NCI-H1694 (cell line): ENCODE measurements around the gene PRR32.
A peak's percentile ranks its signal among the peaks of the same experiment; 100 is the strongest.
"Not testable (repeated sequence)": the region's sequence is repeated elsewhere in the genome, so short reads cannot be mapped to it uniquely, and the experiment has no call there.

Experiments used
- DNase-seq: peaks from one replicate; lab custom pipeline; 2025; lab: John Stamatoyannopoulos, UW

PRR32 gene

GRCh38 chrX:126819429-126819828 is at the start of gene PRR32:
PRR32 (plus strand) TSS chrX:126819729; CDS start chrX:126819844, 115 bp downstream.
- no peak for DNase-seq

- DNase-seq = peak; percentile 44
Observed at GRCh38 chrX:126770179-126770578, 49.4 kb upstream of the PRR32 start.

GRCh38 chrX:126785539-126785938 is 34.0 kb upstream of the PRR32 start:
- DNase-seq = no peak

GRCh38 chrX:126799059-126799458 is 20.5 kb upstream of the PRR32 start:
- no peak for DNase-seq

- DNase-seq = not testable (repeated sequence)
Observed at GRCh38 chrX:126806784-126807183, 12.7 kb upstream of the PRR32 start.

GRCh38 chrX:126815806-126816205 is 3.7 kb upstream of the PRR32 start:
- no peak for DNase-seq

- no peak for DNase-seq
Observed at GRCh38 chrX:126820700-126821420, 1.3 kb downstream of the PRR32 start.

- no peak for DNase-seq
Observed at GRCh38 chrX:126824338-126825007, 4.9 kb downstream of the PRR32 start.

- peak; percentile 57 for DNase-seq
Observed at GRCh38 chrX:126825566-126826193, 6.2 kb downstream of the PRR32 start.

GRCh38 chrX:126836186-126836585 is 16.7 kb downstream of the PRR32 start:
- DNase-seq = no peak

GRCh38 chrX:126847143-126847542 is 27.6 kb downstream of the PRR32 start:
- DNase-seq = no peak

- DNase-seq = no peak
Observed at GRCh38 chrX:126855839-126856524, 36.5 kb downstream of the PRR32 start.
